ENCODE measurements around the gene FAP. TPM values are rescaled to one million over a fixed set of nuclear protein-coding genes. Genes with fewer than 3 reads are reported as not detected.

FAP gene
- total and polyA plus RNA-seq, 2 experiments from 2014 or later: 200 to 269 TPM

- Histone ChIP-seq H2AFZ (no peak overlapping the region), H3F3A (ENCODE audit: insufficient read depth) (peaks cover 15% of the 10 kb centered on the region), H3K9ac (no peak overlapping the region), H3K9me2 (ENCODE audit: insufficient read depth) (no peaks in the 10 kb centered on the region), H3K9me3 (ENCODE audit: low read depth) (no peaks in the 10 kb centered on the region), H3K27me3 (replicated peaks; ENCODE audit: insufficient read depth) (no peaks in the 10 kb centered on the region), H4K20me1 (ENCODE audit: insufficient read depth) (no peaks in the 10 kb centered on the region), H3K4me3 (no peak overlapping the region), H3K4me2 (ENCODE audit: unreplicated experiment) (no peak overlapping the region), H3K27ac (no peak overlapping the region), H3K4me1 (ENCODE audit: insufficient read depth) (peaks cover 14% of the 10 kb centered on the region), H3K36me3 (ENCODE audit: low read depth) (no peaks in the 10 kb centered on the region), H3K79me2 (ENCODE audit: insufficient read depth) (no peaks in the 10 kb centered on the region)
- 77 to 78% methylated on average over 2 of the region's 2 CpGs for WGBS, 2 experiments (ENCODE audit: low coverage in 1 of 2, low lambda C conversion rate in 2 of 2, missing lambda C conversion rate in 2 of 2)
- in situ Hi-C loops (cut with MboI): no loop called here
- TF ChIP-seq EZH2 (IDR thresholded peaks at IDR 0.05; ENCODE audit: insufficient read depth, poor library complexity, severe bottlenecking) (no peak), EZH2phosphoT487 (IDR thresholded peaks at IDR 0.05; ENCODE audit: insufficient read depth, low read depth) (no peak)
- DNase-seq: no peak
Measured at GRCh38 chr2:162252153-162252552, 8.9 kb upstream of the FAP start.

GRCh38 chr2:162245781-162246180 lies 2.5 kb upstream of the FAP start:
- Histone ChIP-seq H3K9me2 (ENCODE audit: insufficient read depth) (no peaks in the 10 kb centered on the region), H3K4me3 (peak overlapping the region; percentile 88), H3K9me3 (ENCODE audit: low read depth) (no peaks in the 10 kb centered on the region), H3K27me3 (replicated peaks; ENCODE audit: insufficient read depth) (no peaks in the 10 kb centered on the region), H3K27ac (peak overlapping the region; percentile 97), H3K4me2 (ENCODE audit: unreplicated experiment) (peak overlapping the region; percentile 96), H3K4me1 (ENCODE audit: insufficient read depth) (peaks cover 41% of the 10 kb centered on the region), H3K36me3 (ENCODE audit: low read depth) (peaks cover 6% of the 10 kb centered on the region), H4K20me1 (ENCODE audit: insufficient read depth) (no peaks in the 10 kb centered on the region), H2AFZ (0 out of 2 replicates have a peak overlapping the region, but pooled peaks have one; percentile 0), H3F3A (ENCODE audit: insufficient read depth) (peaks cover 54% of the 10 kb centered on the region), H3K9ac (peak overlapping the region; percentile 61), H3K79me2 (ENCODE audit: insufficient read depth) (peaks cover 22% of the 10 kb centered on the region)
- in situ Hi-C loops (cut with MboI): no loop called here
- DNase-seq: peak; percentile 75
- TF ChIP-seq EZH2phosphoT487 (IDR thresholded peaks at IDR 0.05; ENCODE audit: insufficient read depth, low read depth) (no peak), EZH2 (IDR thresholded peaks at IDR 0.05; ENCODE audit: insufficient read depth, poor library complexity, severe bottlenecking) (no peak)

- Histone ChIP-seq H3F3A (ENCODE audit: insufficient read depth) (peaks cover 54% of the 10 kb centered on the region), H3K4me3 (peak overlapping the region; percentile 88), H3K9me3 (ENCODE audit: low read depth) (no peaks in the 10 kb centered on the region), H3K36me3 (ENCODE audit: low read depth) (peaks cover 11% of the 10 kb centered on the region), H3K4me1 (ENCODE audit: insufficient read depth) (peaks cover 48% of the 10 kb centered on the region), H3K4me2 (ENCODE audit: unreplicated experiment) (peak overlapping the region; percentile 96), H3K79me2 (ENCODE audit: insufficient read depth) (peaks cover 29% of the 10 kb centered on the region), H4K20me1 (ENCODE audit: insufficient read depth) (no peaks in the 10 kb centered on the region), H3K9me2 (ENCODE audit: insufficient read depth) (no peaks in the 10 kb centered on the region), H3K9ac (peak overlapping the region; percentile 61), H3K27ac (peak overlapping the region; percentile 97), H2AFZ (no peak overlapping the region), H3K27me3 (replicated peaks; ENCODE audit: insufficient read depth) (no peaks in the 10 kb centered on the region)
- TF ChIP-seq EZH2phosphoT487 (IDR thresholded peaks at IDR 0.05; ENCODE audit: insufficient read depth, low read depth): no peak
- no peak for TF ChIP-seq EZH2 (IDR thresholded peaks at IDR 0.05; ENCODE audit: insufficient read depth, poor library complexity, severe bottlenecking)
- peak; percentile 55 for DNase-seq
- in situ Hi-C loops (cut with MboI): no loop called here
- 0 to 2% methylated on average over 1 of the region's 1 CpG for WGBS, 2 experiments (ENCODE audit: low coverage in 1 of 2, low lambda C conversion rate in 2 of 2, missing lambda C conversion rate in 2 of 2)
Measured at GRCh38 chr2:162245061-162245460, 1.8 kb upstream of the FAP start.

GRCh38 chr2:162244541-162245031 lies 1.3 kb upstream of the FAP start:
- 2 to 6% methylated on average over 2 of the region's 2 CpGs for WGBS, 2 experiments (ENCODE audit: low coverage in 1 of 2, low lambda C conversion rate in 2 of 2, missing lambda C conversion rate in 2 of 2)
- H3K4me3 ChIP-seq: peak overlapping the region; percentile 88

More at GRCh38 chr2:162244541-162245031, 1.3 kb upstream of the FAP start:
- H3K4me1 ChIP-seq (ENCODE audit: insufficient read depth): peaks cover 52% of the 10 kb centered on the region
- H3F3A ChIP-seq (ENCODE audit: insufficient read depth): peaks cover 54% of the 10 kb centered on the region
- peak overlapping the region; percentile 96 for H3K4me2 ChIP-seq (ENCODE audit: unreplicated experiment)
- peak; percentile 96 for DNase-seq
- TF ChIP-seq EZH2 (IDR thresholded peaks at IDR 0.05; ENCODE audit: insufficient read depth, poor library complexity, severe bottlenecking): no peak
- no peak for TF ChIP-seq EZH2phosphoT487 (IDR thresholded peaks at IDR 0.05; ENCODE audit: insufficient read depth, low read depth)
- no peaks in the 10 kb centered on the region for H3K27me3 ChIP-seq (replicated peaks; ENCODE audit: insufficient read depth)
- H3K27ac ChIP-seq: peak overlapping the region; percentile 97
- peaks cover 16% of the 10 kb centered on the region for H3K36me3 ChIP-seq (ENCODE audit: low read depth)
- H4K20me1 ChIP-seq (ENCODE audit: insufficient read depth): no peaks in the 10 kb centered on the region
- no peak overlapping the region for H2AFZ ChIP-seq
- H3K9me2 ChIP-seq (ENCODE audit: insufficient read depth): no peaks in the 10 kb centered on the region
- peak overlapping the region; percentile 88 for H3K9ac ChIP-seq
- in situ Hi-C loops (cut with MboI): no loop called here
- H3K79me2 ChIP-seq (ENCODE audit: insufficient read depth): peaks cover 34% of the 10 kb centered on the region
- H3K9me3 ChIP-seq (ENCODE audit: low read depth): no peaks in the 10 kb centered on the region

Data from GM23248 (cell line).